HEK293 (cell line): ENCODE data around the gene MRPL51.

ENCODE experiments used
- AEBP2 ChIP-seq: fragments of 450-650 bp; formaldehyde crosslinking; IDR thresholded peaks from 2 replicates; pipeline ENCODE4 v1.5.1; 2016; ENCODE audit warnings: missing biosample characterization, missing genetic modification characterization, borderline replicate concordance
- GLI2 ChIP-seq: fragments of 450-650 bp; formaldehyde crosslinking; IDR thresholded peaks from 2 replicates; pipeline ENCODE4; 2017; ENCODE audit warnings: missing biosample characterization, missing genetic modification characterization, low read depth, borderline replicate concordance
- HOXD13 ChIP-seq: sonication (generic); formaldehyde crosslinking; IDR thresholded peaks from 2 replicates; pipeline ENCODE4 v1.8.0; 2022; ENCODE audit warnings: missing genetic modification reagents, borderline replicate concordance
- KLF1 ChIP-seq: fragments of 450-650 bp; formaldehyde crosslinking; IDR thresholded peaks from 2 replicates; pipeline ENCODE4 v1.5.1; 2016; ENCODE audit warnings: missing biosample characterization, missing genetic modification characterization
- KLF7 ChIP-seq: fragments of 450-650 bp; formaldehyde crosslinking; IDR thresholded peaks from 2 replicates; pipeline ENCODE4 v1.5.1; 2016; ENCODE audit warnings: missing biosample characterization, missing genetic modification characterization, borderline replicate concordance
- MZF1 ChIP-seq: fragments of 450-650 bp; formaldehyde crosslinking; IDR thresholded peaks from 2 replicates; pipeline ENCODE4 v1.5.1; 2017; ENCODE audit warnings: missing biosample characterization, missing genetic modification characterization, borderline replicate concordance
- TCF7L2 ChIP-seq: IDR thresholded peaks from 2 replicates; pipeline ENCODE4 v1.6.1; 2011; ENCODE audit warnings: low read depth, mild to moderate bottlenecking, inconsistent platforms, low read length, moderate library complexity, borderline replicate concordance
- ZBTB10 ChIP-seq: fragments of 450-650 bp; formaldehyde crosslinking; IDR thresholded peaks from 2 replicates; pipeline ENCODE4 v1.5.1; 2016; ENCODE audit warnings: missing biosample characterization, missing genetic modification characterization
- ZBTB20 ChIP-seq: fragments of 450-650 bp; formaldehyde crosslinking; IDR thresholded peaks from 2 replicates; pipeline ENCODE4 v1.5.1; 2016; ENCODE audit warnings: missing biosample characterization, missing genetic modification characterization
- ZBTB21 ChIP-seq: fragments of 450-650 bp; formaldehyde crosslinking; IDR thresholded peaks from 2 replicates; pipeline ENCODE4 v1.5.1; 2017; ENCODE audit warnings: missing biosample characterization, missing genetic modification characterization
- ZBTB6 ChIP-seq: fragments of 450-650 bp; formaldehyde crosslinking; IDR thresholded peaks from 2 replicates; pipeline ENCODE4 v1.5.1; 2017; ENCODE audit warnings: missing biosample characterization, missing genetic modification characterization
- ZEB2 ChIP-seq: fragments of 450-650 bp; formaldehyde crosslinking; IDR thresholded peaks from 2 replicates; pipeline ENCODE4 v1.5.1; 2016; ENCODE audit warnings: missing biosample characterization, missing genetic modification characterization
- ZFP3 ChIP-seq: fragments of 450-650 bp; formaldehyde crosslinking; IDR thresholded peaks from 2 replicates; pipeline ENCODE4 v1.5.1; 2016; ENCODE audit warnings: low read depth, missing biosample characterization, missing genetic modification characterization
- ZNF114 ChIP-seq: fragments of 450-650 bp; formaldehyde crosslinking; IDR thresholded peaks from 2 replicates; pipeline ENCODE4 v1.5.0; 2017; ENCODE audit warnings: missing biosample characterization, missing genetic modification characterization
- ZNF121 ChIP-seq: fragments of 450-650 bp; formaldehyde crosslinking; IDR thresholded peaks from 2 replicates; pipeline ENCODE4 v1.5.1; 2016; ENCODE audit warnings: missing biosample characterization, missing genetic modification characterization
- ZNF24 ChIP-seq: fragments of 450-650 bp; formaldehyde crosslinking; IDR thresholded peaks from 2 replicates; pipeline ENCODE4 v1.5.1; 2016; ENCODE audit warnings: missing biosample characterization, missing genetic modification characterization
- ZNF266 ChIP-seq: fragments of 450-650 bp; formaldehyde crosslinking; IDR thresholded peaks from 2 replicates; pipeline ENCODE4 v1.5.1; 2016; ENCODE audit warnings: missing biosample characterization, missing genetic modification characterization, low read depth
- ZNF280D ChIP-seq: fragments of 450-650 bp; formaldehyde crosslinking; IDR thresholded peaks from 2 replicates; pipeline ENCODE4 v1.5.1; 2016; ENCODE audit warnings: missing biosample characterization, missing genetic modification characterization
- ZNF426 ChIP-seq: fragments of 450-650 bp; formaldehyde crosslinking; IDR thresholded peaks from 2 replicates; pipeline ENCODE4 v1.5.1; 2017; ENCODE audit warnings: missing biosample characterization, missing genetic modification characterization, mild to moderate bottlenecking, inconsistent platforms, moderate library complexity
- ZNF580 ChIP-seq: fragments of 450-650 bp; formaldehyde crosslinking; IDR thresholded peaks from 2 replicates; pipeline ENCODE4 v1.5.1; 2016; ENCODE audit warnings: missing biosample characterization, missing genetic modification characterization
- ZNF623 ChIP-seq: fragments of 450-650 bp; formaldehyde crosslinking; IDR thresholded peaks from 2 replicates; pipeline ENCODE4 v1.5.1; 2016; ENCODE audit warnings: missing biosample characterization, missing genetic modification characterization
- ZNF626 ChIP-seq: fragments of 450-650 bp; sonication (Bioruptor Pico); formaldehyde crosslinking; IDR thresholded peaks from 2 replicates; pipeline ENCODE4 v1.5.1; 2018; ENCODE audit warnings: missing biosample characterization, missing genetic modification characterization, inconsistent platforms
- ZNF639 ChIP-seq: fragments of 450-650 bp; formaldehyde crosslinking; IDR thresholded peaks from 2 replicates; pipeline ENCODE4 v1.5.1; 2016; ENCODE audit warnings: missing biosample characterization, missing genetic modification characterization
- ZNF664 ChIP-seq: fragments of 450-650 bp; formaldehyde crosslinking; IDR thresholded peaks from 2 replicates; pipeline ENCODE4 v1.5.1; 2016; ENCODE audit warnings: missing biosample characterization, missing genetic modification characterization
- ZNF677 ChIP-seq: fragments of 450-650 bp; IDR thresholded peaks from 2 replicates; pipeline ENCODE4 v1.5.0; 2018; ENCODE audit warnings: missing biosample characterization, mild to moderate bottlenecking, missing genetic modification characterization, moderate library complexity
- ZNF830 ChIP-seq: fragments of 450-650 bp; IDR thresholded peaks from 2 replicates; pipeline ENCODE4 v1.5.0; 2018; ENCODE audit warnings: missing biosample characterization, missing genetic modification characterization, low read depth, mild to moderate bottlenecking, moderate library complexity
- ZSCAN5A ChIP-seq: fragments of 450-650 bp; formaldehyde crosslinking; IDR thresholded peaks from 2 replicates; pipeline ENCODE4 v1.5.1; 2016; ENCODE audit warnings: missing biosample characterization, missing genetic modification characterization
- ZXDB ChIP-seq: fragments of 450-650 bp; formaldehyde crosslinking; IDR thresholded peaks from 2 replicates; pipeline ENCODE4 v1.5.1; 2016; ENCODE audit warnings: missing biosample characterization, missing genetic modification characterization

The MRPL51 gene

GRCh38 chr12:6470375-6471163, 22.5 kb downstream of the MRPL51 start, which contains the start of gene VAMP1 (continued):
- no peak for TF ChIP-seq ZNF280D (tag by site-specific recombination)
- TF ChIP-seq AEBP2 (tag by site-specific recombination), result no peak
- no peak for TF ChIP-seq ZFP3
- peak; percentile 33; the same call in 1 of the 2 replicates for TF ChIP-seq ZNF623 (tag by site-specific recombination)
- TF ChIP-seq ZBTB21 (tag by site-specific recombination), result peak; percentile 59; the same call in 1 of the 2 replicates
- TF ChIP-seq ZBTB10, result peak; percentile 95
- TF ChIP-seq ZNF24 (tag by site-specific recombination), result peak; percentile 72
- no peak for TF ChIP-seq ZNF266 (tag by site-specific recombination)
- no peak for TF ChIP-seq MZF1 (tag by site-specific recombination)
- TF ChIP-seq ZNF664 (tag by site-specific recombination), result no peak
- TF ChIP-seq ZEB2 (tag by site-specific recombination), result peak; percentile 78
- TF ChIP-seq KLF7, result peak; percentile 78; the same call in 1 of the 2 replicates
- no peak for TF ChIP-seq ZNF830 (tag by site-specific recombination)
- no peak for TF ChIP-seq ZNF677 (tag by site-specific recombination)
- TF ChIP-seq KLF1, result peak; percentile 66
- no peak for TF ChIP-seq ZBTB6 (tag by site-specific recombination)
- no peak for TF ChIP-seq TCF7L2
- peak; percentile 98 for TF ChIP-seq ZBTB20
- TF ChIP-seq ZNF121 (tag by site-specific recombination), result peak; percentile 59; the same call in 1 of the 2 replicates
- TF ChIP-seq ZNF580 (tag by site-specific recombination), result 0 out of 2 replicates have a peak, but pooled peaks have one; percentile 31
- no peak for TF ChIP-seq HOXD13 (CRISPR knock-in tag)
- TF ChIP-seq ZSCAN5A (tag by site-specific recombination), result peak; percentile 67; the same call in 1 of the 2 replicates
- no peak for TF ChIP-seq ZNF114 (tag by site-specific recombination)
- TF ChIP-seq ZNF639, result peak; percentile 69
- no peak for TF ChIP-seq ZNF426
- no peak for TF ChIP-seq GLI2
- no peak; the same call in 1 of the 2 replicates for TF ChIP-seq ZNF626 (tag by site-specific recombination)
- TF ChIP-seq ZXDB (tag by site-specific recombination), result peak; percentile 77
